ENCODE measurements around the gene ARHGAP19.
"Not testable (repeated sequence)": the region's sequence is repeated elsewhere in the genome, so short reads cannot be mapped to it uniquely, and the experiment has no call there.

The ARHGAP19 gene

DNA sequence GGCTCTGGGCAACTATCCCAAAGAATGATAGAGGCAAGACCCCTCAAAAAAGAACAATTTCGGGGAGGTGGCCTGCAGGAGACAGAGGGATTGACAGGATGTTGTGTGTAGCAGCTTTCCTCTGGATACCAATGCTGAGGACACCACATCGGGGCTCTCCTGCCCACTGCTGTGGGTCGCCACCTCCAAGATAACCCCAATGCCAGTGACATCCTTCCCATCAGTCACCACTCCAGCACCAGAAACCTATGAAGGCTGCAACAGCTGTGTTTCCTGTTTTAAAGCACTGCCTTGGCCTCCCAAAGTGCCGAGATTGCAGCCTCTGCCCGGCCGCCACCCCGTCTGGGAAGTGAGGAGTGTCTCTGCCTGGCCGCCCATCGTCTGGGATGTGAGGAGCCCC lies 17.6 kb downstream of the ARHGAP19 start:
- Mint-ChIP-seq H3K4me3 (no peak overlapping the region), H3K9me3 (no peaks in the 10 kb centered on the region), H3K4me1 (no peaks in the 10 kb centered on the region), H3K36me3 (no peaks in the 10 kb centered on the region), H3K27ac (no peak overlapping the region)
- DNase-seq (ENCODE audit: low spot score in 2 of 2) (no peak), ATAC-seq (no peak)

DNA sequence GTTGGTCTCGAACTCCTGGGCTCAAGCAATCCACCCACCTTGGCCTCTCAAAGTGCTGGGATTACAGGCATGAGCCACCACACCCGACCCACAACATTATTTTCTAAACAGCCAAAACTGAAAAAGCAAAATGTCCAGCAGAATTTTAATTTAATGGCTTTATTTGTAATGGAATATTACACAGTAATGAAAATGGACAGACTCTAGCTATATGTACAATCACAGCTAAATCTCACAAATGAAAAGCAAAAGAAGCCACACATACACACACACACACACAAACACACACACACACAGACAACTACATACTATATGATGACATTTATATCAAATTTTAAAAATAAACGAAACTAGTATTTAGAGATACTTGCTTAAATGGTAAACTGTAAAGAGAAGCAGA lies 18.7 kb downstream of the ARHGAP19 start:
- Mint-ChIP-seq H3K36me3 (no peaks in the 10 kb centered on the region), H3K4me1 (no peaks in the 10 kb centered on the region), H3K27ac (no peak overlapping the region), H3K4me3 (no peak overlapping the region), H3K9me3 (no peaks in the 10 kb centered on the region)
- ATAC-seq (no peak), DNase-seq (ENCODE audit: low spot score in 2 of 2) (no peak)

DNA sequence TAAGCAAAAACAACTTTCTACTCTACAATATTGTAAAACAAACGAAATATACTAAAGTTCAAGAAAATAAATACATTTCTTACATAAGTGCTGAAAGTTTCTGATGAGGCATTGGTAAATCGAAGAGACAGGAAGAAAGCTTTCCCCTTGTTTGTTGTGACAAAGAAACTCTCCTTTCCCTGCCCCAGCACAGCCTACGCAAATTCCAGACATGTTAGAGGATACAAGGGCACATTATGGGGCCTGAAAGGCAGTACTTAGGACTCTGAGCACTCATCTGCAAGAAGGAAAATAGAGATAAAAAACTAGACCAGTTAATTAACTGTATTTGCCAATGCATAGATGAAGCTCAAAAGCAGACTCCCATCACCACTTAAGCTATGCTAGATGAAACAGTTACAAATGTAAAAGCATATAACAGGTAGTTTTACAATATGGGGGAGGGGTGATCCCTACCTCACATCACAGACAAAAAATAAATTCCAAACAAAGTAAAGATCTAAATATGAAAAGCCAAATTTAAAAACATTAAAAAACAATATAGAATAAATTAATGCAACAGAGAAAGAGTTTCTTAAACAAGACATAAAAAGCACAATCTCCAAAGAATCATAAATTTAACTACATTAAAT lies 21.8 kb downstream of the ARHGAP19 start:
- no peak for DNase-seq (ENCODE audit: low spot score in 2 of 2)
- Mint-ChIP-seq H3K4me3 (no peak overlapping the region), H3K27ac (no peak overlapping the region), H3K9me3 (no peaks in the 10 kb centered on the region), H3K36me3 (no peaks in the 10 kb centered on the region), H3K4me1 (peaks cover 11% of the 10 kb centered on the region)
- no peak for ATAC-seq

DNA sequence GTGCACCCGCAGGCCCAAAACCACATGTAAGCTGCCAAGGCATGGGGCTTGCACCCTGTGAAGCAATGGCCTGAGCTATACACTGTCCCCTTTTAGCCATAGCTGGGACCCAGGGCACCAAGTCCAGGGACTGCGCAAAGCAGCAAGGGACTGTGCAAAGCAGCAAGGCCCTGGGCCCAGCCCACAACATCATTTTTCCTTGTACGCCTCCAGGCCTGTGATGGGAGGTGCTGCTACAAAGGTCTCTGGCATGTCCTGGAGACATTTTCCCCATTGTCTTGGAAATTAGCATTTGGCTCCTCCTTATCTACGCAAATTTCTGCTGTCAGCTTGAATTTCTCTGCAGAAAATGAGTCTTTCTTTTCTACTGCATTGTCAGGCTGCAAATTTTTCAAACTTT lies 24.8 kb downstream of the ARHGAP19 start:
- Mint-ChIP-seq H3K27ac (no peak overlapping the region), H3K9me3 (no peaks in the 10 kb centered on the region), H3K4me3 (no peak overlapping the region), H3K36me3 (peaks cover 14% of the 10 kb centered on the region), H3K4me1 (peaks cover 11% of the 10 kb centered on the region)
- DNase-seq (ENCODE audit: low spot score in 2 of 2) (no peak), ATAC-seq (no peak)

GRCh38 chr10:97265095-97265494 lies 27.3 kb downstream of the ARHGAP19 start:
- H3K9me3 Mint-ChIP-seq: not testable (repeated sequence)

GRCh38 chr10:97263971-97264370 lies 28.5 kb downstream of the ARHGAP19 start:
- Mint-ChIP-seq H3K27ac (no peak overlapping the region), H3K9me3 (no peaks in the 10 kb centered on the region), H3K36me3 (peaks cover 31% of the 10 kb centered on the region), H3K4me1 (peaks cover 11% of the 10 kb centered on the region), H3K4me3 (no peak overlapping the region)
- ATAC-seq: no peak
- DNase-seq (ENCODE audit: low spot score in 2 of 2): no peak

More at GRCh38 chr10:97265095-97265494, 27.3 kb downstream of the ARHGAP19 start:
- H3K4me3 Mint-ChIP-seq; H3K27ac Mint-ChIP-seq; DNase-seq (ENCODE audit: low spot score in 2 of 2); ATAC-seq: not testable (repeated sequence)
- Mint-ChIP-seq H3K36me3 (peaks cover 25% of the 10 kb centered on the region), H3K4me1 (peaks cover 11% of the 10 kb centered on the region)

DNA sequence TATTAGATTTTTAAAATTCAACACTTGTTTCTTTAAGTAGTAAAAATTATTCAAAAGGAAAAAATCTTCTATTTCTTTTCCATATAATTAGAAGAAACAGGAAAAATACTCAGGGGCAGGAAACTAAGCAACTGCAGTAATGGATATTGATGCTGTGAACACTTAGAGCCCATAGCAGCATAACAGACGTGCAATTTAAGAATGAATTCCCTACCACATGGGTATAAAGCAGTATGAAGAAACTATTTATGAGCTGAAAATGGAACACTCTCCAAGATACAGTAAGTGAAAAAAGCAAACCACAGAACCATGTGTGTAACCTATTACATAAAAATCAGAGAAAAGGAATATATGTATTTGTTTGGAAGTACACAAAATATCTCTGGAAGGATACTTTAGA lies 30.8 kb downstream of the ARHGAP19 start:
- no peak for ATAC-seq
- H3K4me1 Mint-ChIP-seq: peaks cover 4% of the 10 kb centered on the region
- no peak overlapping the region for H3K4me3 Mint-ChIP-seq
- no peak for DNase-seq (ENCODE audit: low spot score in 2 of 2)
- H3K9me3 Mint-ChIP-seq: no peaks in the 10 kb centered on the region
- no peak overlapping the region for H3K27ac Mint-ChIP-seq
- peaks cover 44% of the 10 kb centered on the region for H3K36me3 Mint-ChIP-seq

- Mint-ChIP-seq H3K27ac (no peak overlapping the region), H3K9me3 (no peaks in the 10 kb centered on the region), H3K36me3 (peaks cover 47% of the 10 kb centered on the region), H3K4me1 (no peaks in the 10 kb centered on the region), H3K4me3 (no peak overlapping the region)
- ATAC-seq: no peak
- no peak for DNase-seq (ENCODE audit: low spot score in 2 of 2)
These were observed 31.3 kb downstream of the ARHGAP19 start for GRCh38 chr10:97261183-97261582.

DNA sequence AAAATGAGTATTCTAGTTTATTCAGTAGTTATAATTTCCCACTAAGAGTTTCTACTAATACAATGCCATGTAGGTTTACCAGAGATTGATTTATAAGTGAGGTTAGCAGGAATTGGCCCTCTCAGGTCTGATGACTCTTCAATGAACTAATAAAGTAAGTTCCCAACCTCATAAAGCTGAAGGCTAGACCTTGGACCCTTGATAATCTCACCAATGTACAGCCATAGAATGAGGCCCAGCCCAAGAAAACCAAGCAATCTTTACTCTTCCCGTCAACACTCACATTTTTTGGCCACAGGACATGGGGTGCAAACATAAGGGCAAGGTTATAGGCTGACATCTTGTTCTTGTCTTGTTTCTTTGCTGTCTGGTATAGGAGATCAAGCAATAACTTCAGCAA lies 33.3 kb downstream of the ARHGAP19 start:
- H3K9me3 Mint-ChIP-seq: no peaks in the 10 kb centered on the region
- DNase-seq (ENCODE audit: low spot score in 2 of 2) (no peak), ATAC-seq (no peak)
- peaks cover 52% of the 10 kb centered on the region for H3K36me3 Mint-ChIP-seq
- H3K27ac Mint-ChIP-seq: peak overlapping the region; percentile 37
- H3K4me1 Mint-ChIP-seq: no peaks in the 10 kb centered on the region
- H3K4me3 Mint-ChIP-seq: no peak overlapping the region

DNA sequence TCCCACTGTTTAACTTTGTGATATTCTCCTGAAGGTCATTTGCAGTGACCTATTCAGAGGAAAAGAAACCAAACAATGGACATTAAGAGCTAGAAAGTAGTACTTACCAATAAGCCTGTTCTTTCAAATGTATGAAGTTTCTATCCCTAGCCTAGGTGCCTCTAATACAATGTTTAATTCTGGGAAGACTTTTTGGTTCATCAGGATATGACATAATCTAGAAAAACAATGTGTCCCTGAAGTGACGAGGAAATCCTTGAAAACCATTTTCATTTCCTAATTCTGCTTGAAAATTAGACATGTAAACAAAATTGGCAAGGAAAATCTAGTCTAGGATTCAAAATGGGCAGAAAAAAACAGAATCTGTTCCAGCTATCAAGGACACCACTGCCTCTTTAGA lies 36.1 kb downstream of the ARHGAP19 start:
- H3K9me3 Mint-ChIP-seq: no peaks in the 10 kb centered on the region
- no peak overlapping the region for H3K4me3 Mint-ChIP-seq
- peak overlapping the region; percentile 16 for H3K27ac Mint-ChIP-seq
- H3K4me1 Mint-ChIP-seq: peaks cover 5% of the 10 kb centered on the region
- ATAC-seq (no peak), DNase-seq (ENCODE audit: low spot score in 2 of 2) (no peak)
- H3K36me3 Mint-ChIP-seq: peaks cover 48% of the 10 kb centered on the region

- no peak for ATAC-seq
- no peaks in the 10 kb centered on the region for H3K9me3 Mint-ChIP-seq
- DNase-seq (ENCODE audit: low spot score in 2 of 2): no peak
- peaks cover 48% of the 10 kb centered on the region for H3K36me3 Mint-ChIP-seq
- no peak overlapping the region for H3K4me3 Mint-ChIP-seq
- peak overlapping the region; percentile 16 for H3K27ac Mint-ChIP-seq
- H3K4me1 Mint-ChIP-seq: peaks cover 5% of the 10 kb centered on the region
These were observed 36.7 kb downstream of the ARHGAP19 start for GRCh38 chr10:97255512-97256293.

DNA sequence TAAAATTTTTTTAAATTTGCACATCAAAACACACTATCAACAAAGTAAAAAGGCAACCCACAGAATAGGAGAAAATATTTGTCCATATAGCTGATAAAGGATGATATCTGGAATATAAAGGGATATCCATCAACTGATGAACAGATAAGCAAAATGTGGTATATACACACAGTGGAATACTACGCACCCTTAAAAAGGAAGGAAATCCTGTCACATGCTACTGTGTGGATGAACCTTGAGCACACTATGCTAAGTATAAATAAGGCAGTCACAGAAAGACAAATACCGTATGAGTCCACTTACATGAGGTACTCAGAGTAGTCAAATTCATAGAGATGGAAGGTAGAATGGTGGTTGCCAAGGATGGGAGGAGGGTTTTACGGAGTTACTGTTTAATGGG lies 37.7 kb downstream of the ARHGAP19 start:
- H3K4me1 Mint-ChIP-seq: peaks cover 5% of the 10 kb centered on the region
- DNase-seq (ENCODE audit: low spot score in 2 of 2): no peak
- H3K36me3 Mint-ChIP-seq: peaks cover 48% of the 10 kb centered on the region
- no peak overlapping the region for H3K27ac Mint-ChIP-seq
- ATAC-seq: no peak
- no peaks in the 10 kb centered on the region for H3K9me3 Mint-ChIP-seq
- no peak overlapping the region for H3K4me3 Mint-ChIP-seq

GRCh38 chr10:97250952-97251351 lies 41.5 kb downstream of the ARHGAP19 start:
- Mint-ChIP-seq H3K4me1 (peaks cover 5% of the 10 kb centered on the region), H3K27ac (peak overlapping the region; percentile 76), H3K36me3 (peaks cover 40% of the 10 kb centered on the region), H3K4me3 (no peak overlapping the region), H3K9me3 (no peaks in the 10 kb centered on the region)
- no peak for ATAC-seq
- DNase-seq (ENCODE audit: low spot score in 2 of 2): no peak

- ATAC-seq (no peak), DNase-seq (ENCODE audit: low spot score in 2 of 2) (no peak)
- H3K4me3 Mint-ChIP-seq: no peak overlapping the region
- H3K36me3 Mint-ChIP-seq: peaks cover 83% of the 10 kb centered on the region
- H3K27ac Mint-ChIP-seq: no peak overlapping the region
- no peaks in the 10 kb centered on the region for H3K9me3 Mint-ChIP-seq
- no peaks in the 10 kb centered on the region for H3K4me1 Mint-ChIP-seq
These were observed 48.6 kb downstream of the ARHGAP19 start for GRCh38 chr10:97243836-97244235.

DNA sequence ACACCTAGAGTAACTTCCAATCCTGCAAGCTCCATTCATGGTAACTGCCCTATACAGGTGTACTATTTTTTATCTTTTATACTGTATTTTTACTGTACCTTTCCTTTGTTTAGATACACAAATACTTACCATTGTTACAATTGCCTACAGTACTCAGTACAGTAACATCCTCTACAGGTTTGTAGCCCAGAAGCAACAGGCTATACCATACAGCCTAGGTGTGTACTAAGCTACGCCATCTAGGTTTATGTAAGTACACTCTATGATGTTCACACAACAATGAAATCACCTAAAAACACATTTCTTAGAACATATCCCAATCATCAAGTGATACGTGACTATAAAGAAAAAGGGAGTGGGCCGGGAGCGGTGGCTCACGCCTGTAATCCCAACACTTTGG lies 53.6 kb downstream of the ARHGAP19 start:
- no peaks in the 10 kb centered on the region for H3K4me1 Mint-ChIP-seq
- H3K36me3 Mint-ChIP-seq: peaks cover 79% of the 10 kb centered on the region
- no peak overlapping the region for H3K27ac Mint-ChIP-seq
- no peaks in the 10 kb centered on the region for H3K9me3 Mint-ChIP-seq
- DNase-seq (ENCODE audit: low spot score in 2 of 2) (no peak), ATAC-seq (no peak)
- no peak overlapping the region for H3K4me3 Mint-ChIP-seq

- H3K4me3 Mint-ChIP-seq: no peak overlapping the region
- no peak overlapping the region for H3K27ac Mint-ChIP-seq
- no peak for ATAC-seq
- no peak for DNase-seq (ENCODE audit: low spot score in 2 of 2)
- H3K36me3 Mint-ChIP-seq: peaks cover 77% of the 10 kb centered on the region
- H3K4me1 Mint-ChIP-seq: peaks cover 1% of the 10 kb centered on the region
- H3K9me3 Mint-ChIP-seq: no peaks in the 10 kb centered on the region
These were observed 57.1 kb downstream of the ARHGAP19 start for GRCh38 chr10:97235353-97235752.

All from stimulated activated effector memory CD8-positive, alpha-beta T cell treated with anti-CD3 and anti-CD28 coated beads, Interleukin-12 subunit alpha, Interleukin-12 subunit beta, amount 100 ng/mL, for 72 hours (primary cell).